Stimulated activated CD8-positive, alpha-beta memory T cell treated with anti-CD3 and anti-CD28 coated beads, Interleukin-12 subunit alpha, Interleukin-12 subunit beta, amount 100 ng/mL, for 24 hours (primary cell): ENCODE data around the gene STRBP.
"Not testable (repeated sequence)": the region's sequence is repeated elsewhere in the genome, so short reads cannot be mapped to it uniquely, and the experiment has no call there.

Experiments
- DNase-seq: peaks from one replicate; pipeline ENCODE4 v3.0.0-alpha.2; 2020; ENCODE audit errors: extremely low read depth

Gene STRBP

GRCh38 chr9:123249162-123249561 lies 19.2 kb downstream of the STRBP start:
- DNase-seq: not testable (repeated sequence)

GRCh38 chr9:123248630-123249029 lies 19.8 kb downstream of the STRBP start:
- DNase-seq: no peak

- DNase-seq: no peak
Observed at GRCh38 chr9:123246534-123246933, 21.9 kb downstream of the STRBP start.

GRCh38 chr9:123239726-123240125 lies 28.7 kb downstream of the STRBP start:
- DNase-seq: no peak

GRCh38 chr9:123238365-123238764 lies 30.0 kb downstream of the STRBP start:
- no peak for DNase-seq

GRCh38 chr9:123237220-123237619 lies 31.2 kb downstream of the STRBP start:
- DNase-seq: no peak

- no peak for DNase-seq
Observed at GRCh38 chr9:123235448-123235847, 32.9 kb downstream of the STRBP start.

- DNase-seq: no peak
Observed at GRCh38 chr9:123234853-123235252, 33.5 kb downstream of the STRBP start.

GRCh38 chr9:123232332-123232731 lies 36.1 kb downstream of the STRBP start:
- no peak for DNase-seq

GRCh38 chr9:123231421-123231820 lies 37.0 kb downstream of the STRBP start:
- no peak for DNase-seq

GRCh38 chr9:123228967-123229366 lies 39.4 kb downstream of the STRBP start:
- DNase-seq: no peak

- no peak for DNase-seq
Observed at GRCh38 chr9:123225995-123226394, 42.4 kb downstream of the STRBP start.

GRCh38 chr9:123225374-123225813 lies 43.0 kb downstream of the STRBP start:
- peak; percentile 20 for DNase-seq

GRCh38 chr9:123220127-123220526 lies 48.3 kb downstream of the STRBP start:
- DNase-seq: no peak

- no peak for DNase-seq
Observed at GRCh38 chr9:123218831-123219230, 49.6 kb downstream of the STRBP start.

GRCh38 chr9:123217128-123217654 lies 51.2 kb downstream of the STRBP start:
- no peak for DNase-seq

- no peak for DNase-seq
Observed at GRCh38 chr9:123216251-123216797, 52.1 kb downstream of the STRBP start.

- DNase-seq: no peak
Observed at GRCh38 chr9:123211081-123211480, 57.3 kb downstream of the STRBP start.

GRCh38 chr9:123208626-123209174 lies 59.7 kb downstream of the STRBP start:
- no peak for DNase-seq

- DNase-seq: no peak
Observed at GRCh38 chr9:123206065-123206464, 62.3 kb downstream of the STRBP start.

- DNase-seq: no peak
Observed at GRCh38 chr9:123201083-123201482, 67.3 kb downstream of the STRBP start.

GRCh38 chr9:123200469-123200868 lies 67.9 kb downstream of the STRBP start:
- not testable (repeated sequence) for DNase-seq

- DNase-seq: no peak
Observed at GRCh38 chr9:123196124-123196523, 72.3 kb downstream of the STRBP start.

- DNase-seq: no peak
Observed at GRCh38 chr9:123194023-123194422, 74.4 kb downstream of the STRBP start.
